Chondrocyte (in vitro differentiated cells): ENCODE results near the gene MRPL14. TPM values are rescaled to one million over a fixed set of nuclear protein-coding genes. Genes with fewer than 3 reads are reported as not detected.

Source experiments
- DNase-seq: peaks from one replicate; pipeline ENCODE4 v3.0.0; 2021; ENCODE audit warnings: mixed read lengths, low spot score
- H3K27ac Mint-ChIP-seq: one replicate; pipeline ENCODE4 v1.8.0; 2021; ENCODE audit warnings: mild to moderate bottlenecking, moderate library complexity, mixed read lengths; ENCODE audit not compliant: unreplicated experiment
- H3K27me3 Mint-ChIP-seq: 2 replicates; pipeline ENCODE4 v1.8.0; 2021; ENCODE audit warnings: low read depth, mixed read lengths
- H3K36me3 Mint-ChIP-seq: 2 replicates; pipeline ENCODE4 v1.8.0; 2021; ENCODE audit warnings: low read depth, mixed read lengths
- H3K4me1 Mint-ChIP-seq: 2 replicates; pipeline ENCODE4 v1.8.0; 2021; ENCODE audit warnings: low read depth, mild to moderate bottlenecking, mixed read lengths
- H3K4me3 Mint-ChIP-seq: one replicate; pipeline ENCODE4 v1.8.0; 2021; ENCODE audit warnings: mild to moderate bottlenecking, moderate library complexity, mixed read lengths; ENCODE audit not compliant: unreplicated experiment
- H3K9me3 Mint-ChIP-seq: 2 replicates; pipeline ENCODE4 v1.8.0; 2021; ENCODE audit warnings: low read depth, mixed read lengths
- total RNA-seq: library from RNA; stranded (reverse); gene quantifications from 3 replicates; pipeline ENCODE4 v1.2.1, GENCODE V29; 2021
- TF ChIP-seq, protein P1 (sequence below): fragments of 200-600 bp; sonication (generic); IDR thresholded peaks from 2 replicates; pipeline ENCODE4 v1.5.0; 2021; ENCODE audit warnings: antibody characterized with exemption, mild to moderate bottlenecking, moderate library complexity

MRPL14 gene
- total RNA-seq, 1 donor from 2014 or later = 35.1 TPM

GRCh38 chr6:44113414-44113813 lies 13.8 kb downstream of the MRPL14 start:
- TF ChIP-seq, protein P1, sequence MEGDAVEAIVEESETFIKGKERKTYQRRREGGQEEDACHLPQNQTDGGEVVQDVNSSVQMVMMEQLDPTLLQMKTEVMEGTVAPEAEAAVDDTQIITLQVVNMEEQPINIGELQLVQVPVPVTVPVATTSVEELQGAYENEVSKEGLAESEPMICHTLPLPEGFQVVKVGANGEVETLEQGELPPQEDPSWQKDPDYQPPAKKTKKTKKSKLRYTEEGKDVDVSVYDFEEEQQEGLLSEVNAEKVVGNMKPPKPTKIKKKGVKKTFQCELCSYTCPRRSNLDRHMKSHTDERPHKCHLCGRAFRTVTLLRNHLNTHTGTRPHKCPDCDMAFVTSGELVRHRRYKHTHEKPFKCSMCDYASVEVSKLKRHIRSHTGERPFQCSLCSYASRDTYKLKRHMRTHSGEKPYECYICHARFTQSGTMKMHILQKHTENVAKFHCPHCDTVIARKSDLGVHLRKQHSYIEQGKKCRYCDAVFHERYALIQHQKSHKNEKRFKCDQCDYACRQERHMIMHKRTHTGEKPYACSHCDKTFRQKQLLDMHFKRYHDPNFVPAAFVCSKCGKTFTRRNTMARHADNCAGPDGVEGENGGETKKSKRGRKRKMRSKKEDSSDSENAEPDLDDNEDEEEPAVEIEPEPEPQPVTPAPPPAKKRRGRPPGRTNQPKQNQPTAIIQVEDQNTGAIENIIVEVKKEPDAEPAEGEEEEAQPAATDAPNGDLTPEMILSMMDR = peak; percentile 41
- Mint-ChIP-seq H3K4me3 (no peak overlapping the region), H3K36me3 (peaks cover 27% of the 10 kb centered on the region), H3K9me3 (no peaks in the 10 kb centered on the region), H3K4me1 (peaks cover 33% of the 10 kb centered on the region), H3K27me3 (no peaks in the 10 kb centered on the region), H3K27ac (no peak overlapping the region)
- no peak for DNase-seq

- TF ChIP-seq, protein P1 = no peak
- Mint-ChIP-seq H3K9me3 (no peaks in the 10 kb centered on the region), H3K27ac (peak overlapping the region; percentile 8)
These were observed 15.5 kb downstream of the MRPL14 start for GRCh38 chr6:44111434-44112417.

GRCh38 chr6:44110966-44111365 lies 16.3 kb downstream of the MRPL14 start:
- H3K27ac Mint-ChIP-seq = no peak overlapping the region

More at GRCh38 chr6:44111434-44112417, 15.5 kb downstream of the MRPL14 start:
- no peak for DNase-seq
- Mint-ChIP-seq H3K36me3 (peaks cover 27% of the 10 kb centered on the region), H3K4me1 (peaks cover 19% of the 10 kb centered on the region), H3K27me3 (no peaks in the 10 kb centered on the region), H3K4me3 (no peak overlapping the region)

DNA sequence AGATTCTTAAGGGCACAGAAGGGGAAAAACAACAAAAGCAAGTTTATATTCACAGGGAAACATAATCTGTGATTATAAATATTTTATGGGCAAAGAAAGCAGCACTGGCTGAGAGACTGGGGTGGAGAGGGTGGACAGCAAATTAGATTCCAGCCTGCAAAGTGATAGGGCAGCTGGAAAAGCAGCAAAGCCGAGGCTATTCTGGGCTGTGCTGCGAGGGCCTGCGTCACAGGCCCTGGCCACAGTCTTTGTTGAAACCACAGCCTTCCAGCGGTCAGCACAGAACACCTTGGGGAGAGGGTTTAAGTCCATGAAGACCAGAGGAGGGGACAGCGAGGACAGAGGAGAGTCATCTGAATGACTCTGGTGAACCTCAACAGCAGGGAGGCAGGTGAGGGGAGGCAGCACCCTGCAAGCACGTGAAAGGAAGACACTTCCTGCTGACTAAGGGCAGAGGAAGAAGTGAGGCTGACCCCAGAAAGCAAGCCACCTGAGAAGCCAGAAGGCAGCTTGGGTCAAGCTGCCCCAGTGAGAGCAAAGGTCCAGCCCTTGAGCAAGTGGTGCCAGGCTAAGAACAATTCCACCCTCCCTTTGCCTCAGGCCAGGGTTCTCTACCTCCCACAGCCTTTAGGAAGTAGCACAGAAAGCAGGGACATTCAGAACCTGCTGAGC lies 17.1 kb downstream of the MRPL14 start:
- DNase-seq = no peak
- Mint-ChIP-seq H3K36me3 (peaks cover 23% of the 10 kb centered on the region), H3K9me3 (no peaks in the 10 kb centered on the region), H3K27me3 (no peaks in the 10 kb centered on the region), H3K4me1 (peaks cover 5% of the 10 kb centered on the region), H3K4me3 (no peak overlapping the region), H3K27ac (no peak overlapping the region)
- TF ChIP-seq, protein P1 = no peak

More at GRCh38 chr6:44110966-44111365, 16.3 kb downstream of the MRPL14 start:
- Mint-ChIP-seq H3K36me3 (peaks cover 27% of the 10 kb centered on the region), H3K9me3 (no peaks in the 10 kb centered on the region), H3K27me3 (no peaks in the 10 kb centered on the region), H3K4me3 (no peak overlapping the region), H3K4me1 (peaks cover 14% of the 10 kb centered on the region)
- TF ChIP-seq, protein P1 = no peak
- no peak for DNase-seq

- Mint-ChIP-seq H3K4me1 (peaks cover 3% of the 10 kb centered on the region), H3K4me3 (no peak overlapping the region), H3K9me3 (no peaks in the 10 kb centered on the region), H3K27me3 (no peaks in the 10 kb centered on the region), H3K27ac (no peak overlapping the region), H3K36me3 (peaks cover 23% of the 10 kb centered on the region)
- TF ChIP-seq, protein P1 = no peak
- no peak for DNase-seq
These were observed 18.0 kb downstream of the MRPL14 start for GRCh38 chr6:44109212-44109611.
